Endothelial cell of hepatic sinusoid (primary cell): ENCODE measurements around the gene EXOC3L2.

Experiments
- in situ Hi-C: cut with HindIII; loops from 2 replicates; pipeline ENCODE4 v1.10.0; 2017; ENCODE audit warnings: low sequenced_read_pairs

EXOC3L2 gene

DNA sequence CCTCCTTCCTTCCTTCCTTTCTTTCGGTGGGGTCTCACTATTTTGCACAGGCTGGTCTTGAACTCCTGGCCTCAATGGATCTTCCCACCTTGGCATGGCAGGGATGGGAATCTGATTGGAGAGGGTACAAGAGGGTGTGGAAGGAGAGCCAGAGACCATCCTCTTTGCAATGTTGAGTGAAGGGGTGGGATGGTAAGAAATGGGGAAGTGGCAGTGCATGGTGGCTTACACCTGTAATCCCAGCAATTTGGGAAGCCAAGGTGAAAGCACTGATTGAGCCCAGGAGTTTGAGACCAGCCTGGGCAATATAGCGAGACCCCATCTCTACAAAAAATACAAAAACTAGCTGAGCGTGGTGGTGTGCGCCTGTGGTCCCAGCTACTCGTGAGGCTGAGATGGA lies 61.1 kb downstream of the EXOC3L2 start:
- in situ Hi-C loops = no loop called here

DNA sequence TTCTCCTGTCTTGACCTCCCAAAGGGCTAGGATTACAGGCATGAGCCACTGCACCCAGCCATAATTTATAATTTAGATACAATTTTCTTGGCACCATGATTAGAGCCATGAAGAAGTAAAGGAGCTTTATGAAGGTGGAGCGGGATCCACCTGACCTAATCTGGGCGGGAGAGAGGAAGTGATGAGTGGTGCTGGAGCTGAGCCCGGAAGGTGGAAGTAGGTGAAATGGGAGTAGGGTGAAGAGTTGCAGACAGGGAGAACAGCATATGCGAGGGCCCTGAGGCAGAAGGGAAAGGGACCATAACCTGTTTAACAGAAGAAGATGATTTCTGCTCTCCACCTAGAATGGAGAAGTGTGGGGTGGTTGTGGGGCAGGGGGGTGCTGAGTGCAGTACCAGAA lies 62.4 kb downstream of the EXOC3L2 start:
- in situ Hi-C loops = no loop called here

DNA sequence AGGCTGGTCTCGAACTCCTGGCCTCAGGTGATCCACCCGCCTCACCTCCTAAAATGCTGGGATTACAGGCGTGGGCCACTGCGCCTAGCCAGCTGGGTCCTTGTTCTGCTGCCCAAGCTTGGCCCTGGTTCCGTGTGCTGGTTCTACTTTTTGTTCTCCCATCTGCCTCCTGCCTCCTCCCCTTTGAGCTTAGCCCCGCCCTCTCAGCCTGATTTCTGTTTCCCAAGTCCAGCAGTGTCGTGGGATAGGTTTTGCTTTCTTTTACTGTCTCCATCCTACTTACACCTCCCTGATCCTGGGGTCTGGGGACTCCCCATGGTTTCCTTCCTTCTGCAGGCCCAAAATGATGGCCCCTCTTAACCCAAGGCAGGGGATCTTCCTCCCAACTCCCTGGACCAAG lies 64.3 kb downstream of the EXOC3L2 start:
- in situ Hi-C loops = no loop called here

DNA sequence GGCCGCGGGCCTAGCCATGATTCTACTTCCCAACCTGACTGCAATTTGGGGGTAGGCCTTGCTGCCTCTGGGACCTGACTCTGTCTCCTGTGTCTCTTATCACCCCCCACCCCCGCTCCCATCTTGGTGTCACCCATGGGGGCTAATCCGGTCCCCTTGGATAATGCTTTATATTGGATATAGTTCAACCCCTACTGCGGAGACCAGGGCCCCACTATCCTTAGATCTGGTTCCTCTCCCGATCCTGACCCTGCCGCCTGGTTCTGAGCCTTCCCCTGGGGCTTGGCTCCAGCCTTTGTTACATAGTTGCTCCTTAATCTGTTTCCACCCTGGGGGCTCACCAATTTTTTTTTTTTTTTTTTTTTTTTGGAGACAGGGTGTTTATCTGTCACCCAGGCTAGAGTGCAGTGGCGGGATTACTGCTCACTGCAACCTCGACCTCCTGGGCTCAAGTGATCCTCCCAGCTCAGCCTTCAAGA lies 65.3 kb downstream of the EXOC3L2 start:
- in situ Hi-C loops = no loop called here

DNA sequence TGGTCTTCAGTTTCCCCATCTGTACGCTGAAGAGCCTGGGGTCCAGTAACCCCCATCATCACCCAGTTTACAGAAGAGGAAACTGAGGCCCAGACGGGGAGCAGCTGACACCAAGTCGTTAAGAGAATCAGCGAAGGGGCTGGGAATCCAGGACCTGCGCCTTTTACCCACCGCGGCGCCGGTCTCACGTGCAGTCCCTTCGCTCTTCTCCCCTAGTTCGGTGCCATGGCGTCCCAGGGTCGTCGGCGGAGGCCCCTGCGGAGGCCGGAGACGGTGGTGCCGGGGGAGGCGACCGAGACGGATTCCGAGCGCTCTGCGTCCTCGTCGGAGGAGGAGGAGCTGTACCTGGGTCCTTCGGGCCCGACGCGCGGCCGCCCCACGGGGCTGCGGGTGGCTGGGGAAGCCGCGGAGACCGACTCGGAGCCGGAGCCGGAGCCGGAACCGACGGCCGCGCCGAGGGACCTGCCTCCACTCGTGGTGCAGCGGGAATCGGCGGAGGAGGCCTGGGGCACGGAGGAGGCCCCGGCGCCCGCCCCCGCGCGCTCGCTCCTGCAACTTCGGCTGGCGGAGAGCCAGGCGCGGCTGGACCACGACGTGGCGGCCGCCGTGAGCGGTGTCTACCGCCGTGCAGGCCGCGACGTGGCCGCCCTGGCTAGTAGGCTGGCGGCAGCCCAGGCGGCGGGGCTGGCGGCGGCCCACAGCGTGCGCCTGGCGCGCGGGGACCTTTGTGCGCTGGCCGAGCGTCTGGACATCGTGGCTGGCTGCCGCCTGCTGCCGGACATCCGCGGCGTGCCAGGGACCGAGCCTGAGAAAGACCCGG lies 65.9 kb downstream of the EXOC3L2 start:
- in situ Hi-C loops = no loop called here

DNA sequence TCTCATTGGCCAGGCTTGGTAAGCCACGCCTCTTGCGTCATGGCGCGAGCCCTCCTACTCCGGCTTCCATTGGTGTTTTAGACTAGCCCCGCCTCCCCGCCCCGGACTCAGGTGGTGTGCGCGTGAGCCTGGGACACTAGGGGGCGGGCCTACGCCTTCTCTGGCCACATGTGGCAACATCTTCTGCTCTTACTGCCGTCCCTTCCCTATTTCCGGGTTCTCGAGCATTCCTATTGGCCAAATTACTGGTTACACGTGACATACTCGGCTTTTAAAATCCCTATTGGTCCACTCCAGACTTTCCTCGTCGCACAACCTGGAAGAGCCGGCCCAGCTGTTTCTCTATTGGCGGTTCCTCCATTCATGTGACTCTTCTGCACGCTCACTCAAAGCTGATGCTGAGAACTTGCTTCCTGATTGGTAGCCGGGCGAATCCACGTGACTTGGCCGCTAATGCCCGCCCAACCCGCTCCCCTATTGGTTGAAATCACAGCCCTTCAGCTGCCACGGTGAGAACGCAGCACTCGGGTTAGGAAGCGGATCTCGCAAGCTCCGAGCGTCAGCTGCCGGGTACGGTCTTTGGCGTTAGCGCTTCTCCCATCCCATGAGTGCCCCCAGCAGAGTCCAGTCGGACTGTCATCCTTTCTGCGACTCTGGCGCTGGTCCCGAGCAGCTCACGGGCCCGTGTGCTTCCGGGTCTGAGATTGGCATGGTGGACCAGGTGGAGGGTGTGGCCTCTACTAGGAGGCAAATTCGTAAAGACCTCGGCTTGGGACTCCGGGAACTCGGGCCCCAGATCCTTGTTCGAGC lies 66.7 kb downstream of the EXOC3L2 start, which contains the start of gene BLOC1S3:
Gene BLOC1S3, plus strand, starts transcription at position 523 of the 810 bp plus-strand sequence. CDS start 513 bp downstream, outside the sequence.
- in situ Hi-C loops = no loop called here

DNA sequence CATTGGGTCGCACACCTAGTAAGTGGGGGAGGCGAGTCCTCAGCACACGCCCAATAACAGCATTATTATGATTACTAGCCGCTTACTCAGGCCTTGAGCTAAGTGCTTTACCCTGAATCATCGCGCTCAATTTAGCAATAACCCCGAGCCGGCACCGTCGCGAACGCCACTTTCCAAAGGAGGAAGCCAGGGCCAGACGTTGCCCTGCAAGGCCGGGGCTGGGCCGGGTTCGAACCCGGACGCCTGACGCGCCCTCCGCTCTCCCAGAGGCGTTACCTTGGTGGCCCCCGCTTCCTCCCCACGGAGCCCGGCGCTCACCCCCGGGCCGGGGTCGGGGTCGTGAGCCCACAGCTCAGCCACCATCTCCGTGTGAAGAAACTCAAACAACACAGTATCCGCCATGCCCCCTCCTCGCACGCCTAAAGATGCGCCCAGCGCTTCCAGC lies 67.4 kb downstream of the EXOC3L2 start, which contains the start of gene TRAPPC6A:
Gene TRAPPC6A, minus strand, starts transcription at position 421 of the 445 bp plus-strand sequence. Its CDS starts 19 bp downstream, at position 402.
- in situ Hi-C loops = no loop called here

DNA sequence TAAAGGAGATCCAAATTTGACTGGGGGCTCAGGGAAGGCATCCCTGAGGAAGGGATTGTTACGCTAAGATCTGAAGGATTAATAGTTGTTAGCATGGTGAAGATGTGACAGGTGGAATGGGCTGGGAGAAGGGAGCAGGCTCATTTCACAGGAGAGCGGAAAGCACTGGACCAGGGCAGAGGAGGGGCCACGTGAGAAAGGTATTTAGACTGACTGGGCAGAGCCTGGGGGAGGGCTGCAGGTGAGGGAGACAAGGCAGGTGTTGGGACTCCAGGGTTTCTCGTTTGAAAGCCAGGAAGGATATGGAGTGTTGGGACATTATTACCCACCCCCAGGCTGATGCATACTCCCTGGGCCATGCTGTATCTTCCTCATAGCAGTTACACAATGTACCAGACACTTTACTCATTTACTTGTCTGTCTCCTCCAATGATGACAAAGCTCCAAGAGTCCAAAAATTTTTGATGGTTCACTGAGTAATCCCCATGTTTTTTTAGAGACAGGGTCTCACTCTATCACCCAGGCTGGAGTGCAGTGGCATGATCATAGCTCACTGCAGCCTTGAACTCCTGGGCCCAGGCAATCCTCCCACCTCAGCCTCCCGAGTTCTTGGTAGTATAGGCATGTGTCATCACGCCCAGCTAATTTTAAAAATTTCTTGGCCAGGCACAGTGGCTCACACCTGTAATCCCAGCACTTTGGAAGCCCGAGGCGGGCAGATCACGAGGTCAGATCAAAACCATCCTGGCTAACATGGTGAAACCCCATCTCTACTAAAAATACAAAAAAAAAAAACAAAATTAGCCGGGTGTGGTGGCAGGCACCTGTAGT lies 69.5 kb downstream of the EXOC3L2 start:
- in situ Hi-C loops = no loop called here

DNA sequence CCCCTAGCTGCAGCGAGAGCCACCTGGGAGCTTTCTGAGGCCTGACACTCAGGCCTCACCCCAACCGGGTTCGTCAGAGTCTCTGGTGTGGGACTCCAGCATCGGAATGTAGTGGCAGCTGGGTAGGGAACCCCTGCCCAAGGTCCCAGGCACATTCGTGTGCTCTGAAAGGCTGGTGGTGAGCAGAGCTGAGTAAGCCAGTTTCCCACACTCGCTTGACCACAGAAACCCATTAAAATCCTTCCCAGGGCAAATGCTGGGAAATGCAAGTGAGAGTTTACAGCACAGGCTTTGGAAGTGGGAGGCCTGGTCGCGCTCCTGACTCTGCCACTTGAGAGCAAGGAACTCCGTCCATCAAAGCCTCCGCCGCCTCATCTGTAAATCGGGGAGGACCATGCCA lies 71.4 kb downstream of the EXOC3L2 start:
- in situ Hi-C loops = no loop called here

DNA sequence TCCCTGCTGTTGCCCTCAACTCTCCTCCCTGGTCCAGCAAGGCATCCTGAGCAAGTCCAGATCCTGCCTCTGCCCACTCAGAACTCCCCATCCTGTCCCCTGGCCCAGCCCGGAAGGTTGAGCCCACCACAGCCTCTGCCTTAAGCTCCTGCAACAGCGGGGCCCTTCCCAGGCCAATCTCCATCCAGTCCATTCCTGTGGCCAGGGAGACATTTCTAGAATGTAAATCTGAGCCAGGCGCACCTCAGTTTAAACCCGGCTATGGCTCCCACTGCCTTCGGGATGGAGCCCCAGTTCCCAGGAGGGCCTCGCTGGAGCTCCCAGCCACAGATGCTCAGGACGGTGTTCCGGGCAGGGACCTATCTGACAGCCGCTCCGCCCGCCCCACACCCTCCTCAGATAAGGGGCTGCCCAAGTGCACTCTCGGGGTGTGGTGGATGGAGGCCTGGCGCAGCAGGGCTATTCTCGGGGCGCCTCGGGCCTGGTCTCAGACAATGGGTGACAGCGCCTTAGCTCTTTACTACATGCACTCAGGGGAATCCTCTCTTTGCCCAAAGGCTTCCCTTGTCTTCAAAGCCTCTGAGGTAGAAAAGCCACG lies 72.5 kb downstream of the EXOC3L2 start:
- in situ Hi-C loops = no loop called here

DNA sequence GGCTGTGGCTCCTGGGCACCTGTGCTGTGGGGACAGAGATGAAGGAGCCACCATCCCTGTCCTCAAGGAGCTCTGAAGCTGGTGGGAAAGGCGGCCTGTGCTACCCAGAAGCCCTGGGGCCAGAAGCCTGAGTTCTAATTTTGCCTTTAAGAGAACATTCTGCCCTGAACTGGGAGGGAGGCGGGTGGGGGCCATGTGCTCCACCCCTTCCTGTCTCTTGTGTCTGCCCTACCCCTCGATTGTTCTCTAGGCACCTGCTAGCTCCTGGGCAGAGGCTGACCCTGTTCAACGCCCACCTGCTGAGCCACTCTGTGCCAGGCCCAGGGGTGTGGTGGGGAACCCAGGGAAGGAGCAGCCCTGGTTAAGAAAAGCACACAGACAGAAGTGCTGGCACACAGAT lies 73.0 kb downstream of the EXOC3L2 start:
- in situ Hi-C loops = no loop called here

DNA sequence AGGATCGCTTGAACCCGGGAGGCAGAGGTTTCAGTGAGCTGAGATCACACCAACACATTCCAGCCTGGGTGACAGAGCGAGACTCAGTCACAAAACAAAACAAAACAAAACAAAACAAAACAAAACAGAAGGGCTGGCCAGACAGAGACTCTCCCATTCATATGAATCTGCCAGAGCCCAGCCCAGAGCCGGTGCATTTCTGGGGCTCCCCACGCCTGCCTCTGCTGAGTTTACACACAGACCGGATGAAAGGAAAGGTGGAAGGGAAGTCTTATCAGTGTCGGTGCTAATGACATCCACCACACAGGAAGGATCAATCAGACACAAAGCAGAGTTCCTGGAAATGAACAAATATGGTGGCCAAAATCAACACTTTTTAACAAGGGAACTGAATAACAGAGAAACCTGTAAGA lies 74.0 kb downstream of the EXOC3L2 start:
- in situ Hi-C loops = no loop called here

DNA sequence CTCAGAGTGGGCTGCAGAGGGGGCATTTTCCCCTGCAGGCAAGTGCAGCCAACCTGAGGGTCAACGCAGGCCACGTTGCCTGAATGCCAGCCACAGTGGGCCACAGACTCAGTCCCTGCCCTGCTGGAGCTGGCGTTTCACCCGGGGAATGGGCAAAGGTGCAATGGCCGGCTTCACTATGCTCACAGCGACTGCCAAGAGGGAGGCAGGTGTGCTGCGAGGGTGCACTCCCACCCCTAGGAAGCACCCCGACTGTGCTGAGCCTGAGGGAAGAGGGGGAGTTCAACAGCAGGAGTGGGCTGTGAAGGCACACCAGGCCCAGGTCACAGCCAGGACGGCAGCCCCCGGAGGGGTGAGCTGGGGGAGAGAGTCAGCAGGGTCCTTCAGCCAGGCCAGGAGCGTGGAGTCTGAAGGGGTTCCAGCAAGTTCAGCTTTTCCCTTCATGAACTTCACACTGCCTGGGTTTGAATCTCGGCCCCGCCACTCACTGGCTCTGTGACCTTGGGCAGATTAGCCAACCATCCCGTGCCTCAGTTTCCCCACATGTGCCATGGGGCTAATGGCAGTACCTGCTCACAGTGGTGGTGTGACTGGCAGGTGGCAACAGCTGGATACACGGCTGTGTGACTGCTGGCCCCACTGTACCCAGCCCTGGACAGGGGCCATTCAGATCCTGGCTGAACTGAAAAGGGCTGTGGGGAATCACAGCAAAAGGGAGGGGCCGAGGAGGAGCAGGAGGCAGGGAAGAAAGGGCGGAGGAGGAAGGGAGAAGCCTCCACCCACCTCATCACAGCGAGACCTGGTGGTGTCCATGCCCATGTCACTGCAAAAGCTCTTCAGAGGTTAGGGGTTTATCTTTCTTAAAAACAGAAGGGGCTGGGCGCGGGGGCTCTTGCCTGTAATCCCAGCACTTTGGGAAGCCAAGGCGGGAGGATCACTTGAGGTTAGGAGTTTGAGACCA lies 74.8 kb downstream of the EXOC3L2 start:
- in situ Hi-C loops = no loop called here

DNA sequence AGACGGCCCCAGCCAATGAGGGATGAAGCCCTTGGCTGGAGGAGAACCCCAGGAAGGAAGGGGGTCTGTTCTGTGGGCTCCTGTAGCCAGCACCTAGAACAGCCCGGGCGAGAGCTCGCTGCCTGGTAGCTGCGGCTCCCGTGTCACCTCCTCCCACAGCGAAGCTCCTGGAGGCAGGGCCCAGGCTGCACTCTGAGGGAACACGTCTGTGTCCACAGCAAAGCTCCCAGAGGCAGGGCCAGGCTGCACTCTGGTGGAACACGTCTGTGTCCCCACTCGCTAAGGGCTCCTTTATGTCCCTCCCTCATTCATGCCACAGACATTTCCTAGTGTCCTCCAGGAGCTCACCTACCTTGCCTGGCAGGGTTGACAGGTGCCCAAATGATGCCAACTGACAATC lies 75.6 kb downstream of the EXOC3L2 start:
- in situ Hi-C loops = no loop called here

DNA sequence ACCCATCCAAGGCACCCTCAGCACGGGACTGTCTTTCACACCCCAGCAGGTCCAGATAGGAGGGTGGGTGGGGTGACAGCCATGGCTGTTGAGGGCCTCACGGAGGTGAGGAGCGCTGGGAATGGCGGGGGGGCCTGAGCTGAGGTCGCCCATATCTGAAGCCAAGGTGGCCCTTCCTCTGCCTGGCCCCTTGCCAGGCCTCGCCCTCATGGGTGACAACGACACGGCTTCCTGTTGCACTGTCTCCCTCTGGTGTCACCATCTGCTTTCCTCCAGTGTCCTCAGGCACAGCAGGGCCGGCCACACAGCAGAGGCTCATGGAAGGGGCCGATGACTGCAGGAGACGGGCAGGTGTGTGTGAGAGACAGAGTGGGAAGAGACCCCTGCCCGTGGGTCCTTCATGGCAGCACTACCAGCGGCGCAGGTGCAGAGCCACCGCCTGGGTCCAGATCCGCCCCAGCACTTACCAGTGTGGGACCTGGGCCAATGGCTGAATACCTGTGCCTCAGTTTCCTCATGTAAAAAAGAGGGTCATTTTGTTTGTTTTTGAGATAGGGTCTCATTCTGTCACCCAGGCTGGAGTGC lies 76.3 kb downstream of the EXOC3L2 start:
- in situ Hi-C loops = no loop called here

DNA sequence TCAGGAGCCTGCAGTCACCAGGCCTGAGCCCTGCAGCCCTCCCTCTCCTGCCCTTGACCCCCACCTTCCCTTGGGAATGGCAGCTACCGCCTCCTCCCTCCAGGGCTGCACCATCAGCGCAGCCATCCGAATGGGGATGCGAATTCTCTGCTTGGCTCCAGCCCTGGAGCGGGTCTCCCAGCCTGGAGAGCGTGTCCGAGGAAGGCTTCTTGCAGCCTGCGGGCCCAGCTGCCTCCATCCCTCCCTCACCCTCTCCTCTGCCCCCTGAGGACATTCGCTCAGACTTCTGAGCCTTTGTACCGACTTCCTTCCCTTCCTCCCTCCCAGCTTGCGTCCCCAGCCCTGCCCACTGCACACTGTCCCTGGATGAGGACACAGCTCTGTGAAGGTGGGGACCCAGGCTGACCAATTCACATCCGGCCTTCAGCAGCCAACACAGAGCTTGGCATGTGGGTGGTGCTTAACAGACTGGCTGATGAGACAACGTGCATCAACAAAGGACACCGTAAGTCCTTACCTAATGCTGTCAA lies 78.4 kb downstream of the EXOC3L2 start:
- in situ Hi-C loops = no loop called here

DNA sequence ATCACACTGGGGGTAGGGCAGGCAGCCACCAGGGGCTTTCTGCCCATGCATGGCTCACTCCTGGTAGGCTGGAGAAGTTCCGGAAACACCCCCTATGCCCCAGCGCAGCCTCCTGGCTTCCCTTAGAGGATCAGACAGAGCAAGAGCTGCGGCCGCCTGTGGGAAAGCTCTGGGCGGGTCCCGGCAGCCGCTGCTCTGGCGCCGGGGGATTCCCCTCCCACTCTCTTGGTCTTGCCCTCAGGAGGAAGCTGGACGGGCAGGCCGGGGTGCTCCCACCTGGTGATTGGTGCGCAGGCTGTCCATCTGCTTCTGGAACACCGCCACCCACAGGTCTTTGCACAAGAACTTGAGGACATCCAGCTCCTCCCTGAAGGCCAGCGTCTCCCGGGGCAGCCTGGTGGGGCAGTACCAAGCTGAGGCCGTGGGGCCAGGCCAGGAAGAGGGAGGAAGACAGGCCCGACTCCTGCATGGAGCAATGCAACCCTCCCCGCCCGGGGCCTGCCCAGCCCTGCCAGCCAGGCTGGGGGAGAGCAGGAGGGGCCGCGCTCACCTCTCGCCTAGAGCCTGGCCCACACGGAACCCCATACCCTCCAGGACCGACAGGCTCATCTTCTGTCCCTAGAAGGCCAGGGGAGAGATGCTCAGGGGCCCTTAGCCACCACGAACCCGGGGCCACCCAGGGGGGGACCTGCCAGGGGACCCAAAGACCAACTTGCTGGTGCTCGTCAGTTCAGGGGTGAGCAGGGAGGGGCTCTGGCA lies 80.5 kb downstream of the EXOC3L2 start:
- in situ Hi-C loops = no loop called here
